ENCODE data around the gene KCNN3. TPM values are rescaled to one million over a fixed set of nuclear protein-coding genes. Genes with fewer than 3 reads are reported as not detected.

Gene KCNN3
- total RNA-seq, 1 donor from 2014 or later: 0.07 TPM

- intact Hi-C loops (cut with micrococcal nuclease): no loop called here
Measured at GRCh38 chr1:154843636-154844296, 26.3 kb downstream of the KCNN3 start.

- intact Hi-C loops (cut with micrococcal nuclease): no loop called here
Measured at GRCh38 chr1:154842635-154843034, 27.4 kb downstream of the KCNN3 start.

GRCh38 chr1:154841384-154841783 lies 28.7 kb downstream of the KCNN3 start:
- intact Hi-C loops (cut with micrococcal nuclease): no loop called here

GRCh38 chr1:154840269-154841176 lies 29.6 kb downstream of the KCNN3 start:
- intact Hi-C loops (cut with micrococcal nuclease): no loop called here

GRCh38 chr1:154839691-154840090 lies 30.4 kb downstream of the KCNN3 start:
- intact Hi-C loops (cut with micrococcal nuclease): no loop called here

GRCh38 chr1:154838988-154839387 lies 31.1 kb downstream of the KCNN3 start:
- intact Hi-C loops (cut with micrococcal nuclease): no loop called here

- intact Hi-C loops (cut with micrococcal nuclease): no loop called here
Measured at GRCh38 chr1:154838461-154838860, 31.6 kb downstream of the KCNN3 start.

- intact Hi-C loops (cut with micrococcal nuclease): no loop called here
Measured at GRCh38 chr1:154837672-154838171, 32.4 kb downstream of the KCNN3 start.

- intact Hi-C loops (cut with micrococcal nuclease): no loop called here
Measured at GRCh38 chr1:154837034-154837671, 32.9 kb downstream of the KCNN3 start.

GRCh38 chr1:154835531-154836324 lies 34.4 kb downstream of the KCNN3 start:
- intact Hi-C loops (cut with micrococcal nuclease): no loop called here

GRCh38 chr1:154833841-154834240 lies 36.2 kb downstream of the KCNN3 start:
- intact Hi-C loops (cut with micrococcal nuclease): no loop called here

- intact Hi-C loops (cut with micrococcal nuclease): no loop called here
Measured at GRCh38 chr1:154833209-154833608, 36.9 kb downstream of the KCNN3 start.

- intact Hi-C loops (cut with micrococcal nuclease): no loop called here
Measured at GRCh38 chr1:154832384-154832783, 37.7 kb downstream of the KCNN3 start.

- intact Hi-C loops (cut with micrococcal nuclease): no loop called here
Measured at GRCh38 chr1:154831462-154831861, 38.6 kb downstream of the KCNN3 start.

- intact Hi-C loops (cut with micrococcal nuclease): no loop called here
Measured at GRCh38 chr1:154829062-154829461, 41.0 kb downstream of the KCNN3 start.

- intact Hi-C loops (cut with micrococcal nuclease): no loop called here
Measured at GRCh38 chr1:154824179-154825000, 45.7 kb downstream of the KCNN3 start.

- intact Hi-C loops (cut with micrococcal nuclease): no loop called here
Measured at GRCh38 chr1:154822717-154823116, 47.4 kb downstream of the KCNN3 start.

GRCh38 chr1:154822233-154822632 lies 47.8 kb downstream of the KCNN3 start:
- intact Hi-C loops (cut with micrococcal nuclease): no loop called here

GRCh38 chr1:154821083-154821482 lies 49.0 kb downstream of the KCNN3 start:
- intact Hi-C loops (cut with micrococcal nuclease): no loop called here

GRCh38 chr1:154820646-154821045 lies 49.4 kb downstream of the KCNN3 start:
- intact Hi-C loops (cut with micrococcal nuclease): no loop called here
